ENCODE measurements around the gene SMYD3. TPM values are rescaled to one million over a fixed set of nuclear protein-coding genes. Genes with fewer than 3 reads are reported as not detected.

Gene SMYD3
- total and polyA plus RNA-seq, 9 of the 15 experiments (the other 6 are each of a cell fraction or from before 2014, with no cell fraction given), result 128 to 440 (median 197) TPM

DNA sequence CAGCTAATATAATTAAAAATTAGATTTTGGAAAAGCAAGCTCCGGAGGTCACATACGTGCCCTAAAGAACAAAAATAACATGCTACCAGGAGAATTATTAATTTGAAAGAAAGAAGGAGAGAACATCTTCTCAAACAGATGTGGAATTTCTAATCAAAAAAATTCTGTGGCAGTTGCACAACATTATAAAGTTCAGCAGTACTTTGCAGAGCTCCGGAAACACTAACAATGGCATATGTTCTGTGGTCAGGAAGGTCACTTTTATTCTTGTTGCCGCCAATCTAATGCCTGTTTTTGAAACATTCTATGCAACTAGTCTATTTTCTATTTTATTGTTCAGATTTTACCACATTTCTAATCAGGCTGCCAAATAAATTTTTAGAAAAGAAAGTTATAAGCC is 186.8 kb downstream of the SMYD3 start:
- H3K79me2 ChIP-seq (ENCODE audit: control insufficient read depth, insufficient read depth, low read length), result no peaks in the 10 kb centered on the region
- in situ Hi-C loops (cut with MboI) (no loop called here), intact Hi-C loops (cut with micrococcal nuclease) (no loop called here)
- H3K36me3 ChIP-seq (ENCODE audit: control insufficient read depth, insufficient read depth, low read length), result no peaks in the 10 kb centered on the region
- H3K27me3 ChIP-seq (ENCODE audit: control insufficient read depth in 2 of 2, insufficient read depth in 2 of 2, low read length in 2 of 2), result no peaks in the 10 kb centered on the region
- no peaks in the 10 kb centered on the region for H3K9me1 ChIP-seq (ENCODE audit: control insufficient read depth, insufficient read depth, low read length)
- no peak overlapping the region for H3K4me2 ChIP-seq (ENCODE audit: insufficient read depth, low read length)
- CTCF ChIA-PET (ENCODE audit: low intra/inter-chr PET ratio), result no interaction called here
- WGBS (ENCODE audit: insufficient coverage, low coverage, missing lambda C conversion rate), result 83% methylated on average over 4 of the region's 4 CpGs
- no peaks in the 10 kb centered on the region for H3K9me3 ChIP-seq (replicated peaks; ENCODE audit: control insufficient read depth, insufficient read depth, low read depth, low read length)
- ATAC-seq (no peak), DNase-seq (ENCODE audit: extremely low read depth in 1 of 4, low spot score in 3 of 4) (no peak), FAIRE-seq (no peak)
- no peak overlapping the region for H3K27ac ChIP-seq (ENCODE audit: extremely low read depth, low read depth, low read length)
- no peak overlapping the region for H2AFZ ChIP-seq (ENCODE audit: low read depth, low read length)
- no peak overlapping the region for H3K4me3 ChIP-seq
- BruUV-seq (replicated peaks), result no TSS peak
- no peak overlapping the region for H3K9ac ChIP-seq (ENCODE audit: insufficient read depth in 1 of 2, low read depth in 2 of 2, low read length in 2 of 2)
- POLR2A ChIA-PET, result interaction anchor here (1.0 kb wide), 2 partner anchors 11 to 12 kb away, joined by 3 to 4 read pairs; no protein-coding TSS in a partner anchor
- TF ChIP-seq HNRNPL (IDR thresholded peaks at IDR 0.05; ENCODE audit: low read depth, low read length) (no peak), CEBPB (tag; IDR thresholded peaks at IDR 0.05) (peak; percentile 28; the same call in 1 of the 2 replicates), LARP7 (IDR thresholded peaks at IDR 0.05) (no peak)
- no peaks in the 10 kb centered on the region for H4K20me1 ChIP-seq (replicated peaks; ENCODE audit: control insufficient read depth, insufficient read depth, low read length)
- H3K4me1 ChIP-seq (replicated peaks in 1 of 2; ENCODE audit: control insufficient read depth in 2 of 2, insufficient read depth in 2 of 2, low read length in 2 of 2), result no peaks in the 10 kb centered on the region

DNA sequence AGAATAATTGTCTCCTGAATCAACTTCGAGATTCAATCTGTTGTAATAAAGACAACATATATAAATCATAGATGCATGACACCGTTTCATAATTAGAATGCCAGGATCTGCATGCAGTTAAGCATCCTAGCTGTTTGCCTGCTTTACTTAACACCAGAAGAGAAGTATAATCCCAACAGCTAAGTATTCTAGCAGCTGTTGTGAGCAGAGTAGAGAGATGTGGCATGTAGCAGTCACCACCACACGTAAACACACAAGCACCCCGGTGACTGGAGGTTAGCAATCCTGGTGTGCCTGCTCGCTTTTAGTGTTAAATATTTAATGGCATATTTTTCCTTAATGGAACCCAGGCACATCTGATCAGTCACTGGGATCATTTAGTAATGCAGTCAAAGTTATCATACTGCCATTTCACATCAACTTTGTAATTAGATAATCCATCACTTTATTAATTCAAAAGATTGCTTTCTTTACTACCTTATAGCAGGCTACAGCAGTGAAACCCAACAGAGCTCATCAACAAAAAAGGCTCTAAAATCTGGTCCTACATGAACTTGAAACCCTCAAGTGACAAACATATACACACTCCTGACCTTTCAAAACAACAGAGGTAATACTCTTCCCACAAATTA is 187.9 kb downstream of the SMYD3 start:
- Histone ChIP-seq H3K4me2 (ENCODE audit: insufficient read depth, low read length) (no peak overlapping the region), H3K4me3 (no peak overlapping the region), H3K27ac (ENCODE audit: extremely low read depth, low read depth, low read length) (no peak overlapping the region), H3K9me1 (ENCODE audit: control insufficient read depth, insufficient read depth, low read length) (no peaks in the 10 kb centered on the region), H3K36me3 (ENCODE audit: control insufficient read depth, insufficient read depth, low read length) (no peaks in the 10 kb centered on the region), H3K79me2 (ENCODE audit: control insufficient read depth, insufficient read depth, low read length) (no peaks in the 10 kb centered on the region), H3K27me3 (ENCODE audit: control insufficient read depth in 2 of 2, insufficient read depth in 2 of 2, low read length in 2 of 2) (no peaks in the 10 kb centered on the region), H2AFZ (ENCODE audit: low read depth, low read length) (no peak overlapping the region), H4K20me1 (replicated peaks; ENCODE audit: control insufficient read depth, insufficient read depth, low read length) (no peaks in the 10 kb centered on the region), H3K9ac (ENCODE audit: insufficient read depth in 1 of 2, low read depth in 2 of 2, low read length in 2 of 2) (no peak overlapping the region), H3K9me3 (replicated peaks; ENCODE audit: control insufficient read depth, insufficient read depth, low read depth, low read length) (no peaks in the 10 kb centered on the region), H3K4me1 (replicated peaks in 1 of 2; ENCODE audit: control insufficient read depth in 2 of 2, insufficient read depth in 2 of 2, low read length in 2 of 2) (no peaks in the 10 kb centered on the region)
- intact Hi-C loops (cut with micrococcal nuclease) (loop anchor here (5.0 kb wide), 1 partner anchor 67 kb away; no protein-coding TSS in a partner anchor), in situ Hi-C loops (cut with MboI) (no loop called here)
- no peak for DNase-seq (ENCODE audit: extremely low read depth in 1 of 4, low spot score in 3 of 4)
- 69% methylated on average over 5 of the region's 5 CpGs for WGBS (ENCODE audit: insufficient coverage, low coverage, missing lambda C conversion rate)
- POLR2A ChIA-PET, result no interaction called here
- no peak for FAIRE-seq
- CTCF ChIA-PET (ENCODE audit: low intra/inter-chr PET ratio), result no interaction called here
- no peak for ATAC-seq
- no TSS peak for BruUV-seq (replicated peaks)
- TF ChIP-seq, protein P1, sequence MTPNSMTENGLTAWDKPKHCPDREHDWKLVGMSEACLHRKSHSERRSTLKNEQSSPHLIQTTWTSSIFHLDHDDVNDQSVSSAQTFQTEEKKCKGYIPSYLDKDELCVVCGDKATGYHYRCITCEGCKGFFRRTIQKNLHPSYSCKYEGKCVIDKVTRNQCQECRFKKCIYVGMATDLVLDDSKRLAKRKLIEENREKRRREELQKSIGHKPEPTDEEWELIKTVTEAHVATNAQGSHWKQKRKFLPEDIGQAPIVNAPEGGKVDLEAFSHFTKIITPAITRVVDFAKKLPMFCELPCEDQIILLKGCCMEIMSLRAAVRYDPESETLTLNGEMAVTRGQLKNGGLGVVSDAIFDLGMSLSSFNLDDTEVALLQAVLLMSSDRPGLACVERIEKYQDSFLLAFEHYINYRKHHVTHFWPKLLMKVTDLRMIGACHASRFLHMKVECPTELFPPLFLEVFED (CRISPR knock-in tag; conservative IDR thresholded peaks at IDR 0.05), result no peak
- TF ChIP-seq, protein P2, sequence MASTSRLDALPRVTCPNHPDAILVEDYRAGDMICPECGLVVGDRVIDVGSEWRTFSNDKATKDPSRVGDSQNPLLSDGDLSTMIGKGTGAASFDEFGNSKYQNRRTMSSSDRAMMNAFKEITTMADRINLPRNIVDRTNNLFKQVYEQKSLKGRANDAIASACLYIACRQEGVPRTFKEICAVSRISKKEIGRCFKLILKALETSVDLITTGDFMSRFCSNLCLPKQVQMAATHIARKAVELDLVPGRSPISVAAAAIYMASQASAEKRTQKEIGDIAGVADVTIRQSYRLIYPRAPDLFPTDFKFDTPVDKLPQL (IDR thresholded peaks at IDR 0.05; ENCODE audit: extremely low read depth, insufficient read length), result no peak
- TF ChIP-seq ETS2 (tag; IDR thresholded peaks at IDR 0.05; ENCODE audit: borderline replicate concordance, poor library complexity, severe bottlenecking), result no peak
- TF ChIP-seq, protein P3, sequence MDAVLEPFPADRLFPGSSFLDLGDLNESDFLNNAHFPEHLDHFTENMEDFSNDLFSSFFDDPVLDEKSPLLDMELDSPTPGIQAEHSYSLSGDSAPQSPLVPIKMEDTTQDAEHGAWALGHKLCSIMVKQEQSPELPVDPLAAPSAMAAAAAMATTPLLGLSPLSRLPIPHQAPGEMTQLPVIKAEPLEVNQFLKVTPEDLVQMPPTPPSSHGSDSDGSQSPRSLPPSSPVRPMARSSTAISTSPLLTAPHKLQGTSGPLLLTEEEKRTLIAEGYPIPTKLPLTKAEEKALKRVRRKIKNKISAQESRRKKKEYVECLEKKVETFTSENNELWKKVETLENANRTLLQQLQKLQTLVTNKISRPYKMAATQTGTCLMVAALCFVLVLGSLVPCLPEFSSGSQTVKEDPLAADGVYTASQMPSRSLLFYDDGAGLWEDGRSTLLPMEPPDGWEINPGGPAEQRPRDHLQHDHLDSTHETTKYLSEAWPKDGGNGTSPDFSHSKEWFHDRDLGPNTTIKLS (IDR thresholded peaks at IDR 0.05; ENCODE audit: borderline replicate concordance, low read depth), result no peak
- TF ChIP-seq ZNF766 (CRISPR knock-in tag; conservative IDR thresholded peaks at IDR 0.05), result no peak
- TF ChIP-seq ZNF707 (CRISPR knock-in tag; conservative IDR thresholded peaks at IDR 0.05), result no peak

Data from K562 (cell line).